ENCODE data around the gene NUTF2.
"Not testable (repeated sequence)": the region's sequence is repeated elsewhere in the genome, so short reads cannot be mapped to it uniquely, and the experiment has no call there.

Gene NUTF2

DNA sequence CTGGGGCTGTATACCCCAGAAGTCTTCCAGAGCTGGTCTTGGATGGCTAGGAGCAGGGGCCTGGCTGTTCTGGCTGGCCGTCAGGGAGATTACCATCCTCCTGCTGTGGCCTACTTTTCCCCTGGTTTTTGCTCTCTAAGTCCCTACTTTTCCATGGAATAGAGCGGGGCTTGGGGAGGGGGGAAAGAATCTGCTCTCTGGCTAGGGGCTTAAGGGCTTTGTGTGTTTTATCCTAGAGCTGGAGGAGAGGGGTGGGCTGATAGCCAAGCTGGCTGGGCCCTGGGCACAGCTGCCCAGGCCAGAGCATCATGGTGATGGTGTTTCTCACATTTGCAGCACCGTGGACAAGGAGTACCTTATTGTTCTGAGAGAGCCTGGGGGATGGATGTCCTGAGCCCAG is 41.6 kb downstream of the NUTF2 start:
- no peak for DNase-seq

DNA sequence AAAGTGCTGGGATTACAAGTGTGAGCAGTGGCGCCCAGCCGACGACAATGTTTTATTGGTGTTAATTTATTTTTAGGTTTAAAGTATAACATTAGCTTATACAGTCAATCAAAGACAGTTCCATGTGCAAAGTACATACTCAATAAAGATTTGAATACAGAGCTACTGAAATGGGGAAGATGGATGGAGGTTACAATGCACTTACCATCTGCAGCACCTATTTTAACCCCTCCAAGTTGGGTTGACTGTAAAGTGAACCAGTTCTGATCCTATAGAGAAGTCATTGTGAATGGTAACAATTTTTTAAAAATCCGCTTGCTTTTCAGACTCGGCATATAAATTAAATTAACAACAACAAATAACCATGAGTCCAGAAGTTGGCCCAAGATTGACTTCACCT is 45.6 kb downstream of the NUTF2 start:
- no peak for DNase-seq

DNA sequence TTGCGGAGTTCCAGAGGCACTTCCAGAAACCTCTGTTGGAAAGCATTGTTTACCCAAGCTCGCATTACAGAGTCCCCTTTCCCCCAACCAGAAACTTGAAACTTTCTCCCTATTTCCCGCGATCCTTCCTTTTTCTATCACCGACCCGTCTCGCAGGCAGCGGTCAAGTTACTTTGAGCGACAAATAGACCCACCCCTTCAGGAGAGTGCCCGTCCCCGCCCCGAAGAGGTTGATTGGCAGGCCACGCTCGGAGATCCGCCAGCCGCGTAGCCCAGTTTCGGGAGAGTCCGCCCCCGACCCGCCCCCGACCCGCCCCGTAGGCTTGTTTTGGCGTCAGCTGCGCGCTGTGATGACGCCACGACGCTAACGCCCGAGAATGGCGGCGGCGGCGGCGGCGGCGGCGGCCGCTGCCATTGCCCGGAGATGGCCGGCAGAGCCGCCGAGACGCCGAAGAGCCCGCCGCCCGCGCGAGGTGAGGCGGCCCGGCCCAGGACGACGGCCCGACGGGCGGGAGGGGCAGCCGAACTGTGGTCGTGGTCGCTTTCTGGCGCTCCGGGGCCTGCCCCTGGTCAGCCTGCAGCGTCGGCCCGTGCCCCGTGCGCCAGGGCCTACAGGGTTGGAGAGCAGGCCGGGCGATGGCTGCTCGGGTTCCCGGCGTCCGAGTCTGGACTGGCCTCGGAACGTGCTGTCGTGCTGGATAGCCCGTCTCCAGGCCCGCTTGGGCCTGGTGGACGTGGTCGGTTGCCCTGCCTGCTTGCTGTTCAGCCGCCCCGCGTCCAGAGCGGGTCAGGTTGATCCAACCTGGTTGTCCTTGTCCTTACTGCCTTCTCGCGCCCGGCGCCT is 46.4 kb downstream of the NUTF2 start, which contains the start of gene PSKH1:
PSKH1 (plus strand) TSS at position 356 of the 844 bp plus-strand sequence. CDS start 15,496 bp downstream, outside the sequence.
- DNase-seq: peak; percentile 95

DNA sequence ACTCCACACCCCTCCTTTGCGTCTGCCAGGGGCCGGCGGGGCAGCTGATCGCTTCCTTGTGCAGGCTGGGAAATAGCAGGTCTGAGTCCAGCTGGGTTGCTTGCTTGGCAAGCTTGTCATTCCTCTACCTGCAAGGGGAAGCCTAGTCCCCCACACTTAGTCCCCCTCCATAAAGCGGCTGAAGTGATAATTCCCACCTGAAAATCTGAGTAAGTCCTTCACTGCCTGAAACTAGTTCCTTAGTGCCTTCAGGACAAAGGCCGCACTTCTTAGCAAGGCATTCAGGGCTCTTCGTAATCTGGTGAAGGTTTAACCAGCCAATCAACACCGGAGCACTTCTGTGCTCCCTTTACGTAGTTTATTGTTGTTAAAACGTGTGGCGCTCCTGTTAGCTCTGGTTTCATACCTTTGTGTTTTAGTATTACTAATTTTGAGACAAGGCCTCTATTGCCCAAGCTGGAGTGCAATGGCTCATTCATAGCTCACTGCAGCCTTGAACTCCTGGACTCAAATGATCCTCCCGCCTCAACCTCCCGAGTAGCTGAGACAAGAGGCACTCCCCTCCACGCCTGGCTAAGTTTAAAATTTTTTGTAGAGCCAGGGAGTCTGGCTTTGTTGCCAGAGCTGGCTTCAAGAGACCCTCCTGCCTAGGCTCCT is 47.1 kb downstream of the NUTF2 start:
- no peak for DNase-seq

GRCh38 chr16:67897231-67897630 is 50.5 kb downstream of the NUTF2 start:
- DNase-seq: no peak

DNA sequence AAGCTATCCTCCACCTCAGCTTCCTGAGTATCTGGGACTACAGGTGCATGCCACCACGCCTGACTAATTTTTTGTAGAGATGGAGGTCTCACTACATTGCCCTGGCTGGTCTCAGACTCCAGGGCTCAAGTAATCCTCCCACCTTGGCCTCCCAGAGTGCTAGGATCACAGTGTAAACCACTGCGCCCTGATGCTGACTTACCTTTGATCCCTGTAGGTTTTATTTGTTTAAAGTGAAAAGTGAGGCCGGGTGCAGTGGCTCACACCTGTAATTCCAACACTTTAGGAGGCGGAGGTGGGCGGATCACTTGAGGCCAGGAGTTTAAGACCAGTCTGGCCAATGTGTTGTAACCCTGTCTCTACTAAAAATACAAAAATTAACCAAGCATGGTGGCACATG is 55.0 kb downstream of the NUTF2 start:
- DNase-seq: no peak

- DNase-seq: no peak
These were observed 56.1 kb downstream of the NUTF2 start for GRCh38 chr16:67902831-67903230.

- no peak for DNase-seq
These were observed 60.9 kb downstream of the NUTF2 start for GRCh38 chr16:67907397-67908180.

- no peak for DNase-seq
These were observed 62.5 kb downstream of the NUTF2 start for GRCh38 chr16:67909056-67909742.

DNA sequence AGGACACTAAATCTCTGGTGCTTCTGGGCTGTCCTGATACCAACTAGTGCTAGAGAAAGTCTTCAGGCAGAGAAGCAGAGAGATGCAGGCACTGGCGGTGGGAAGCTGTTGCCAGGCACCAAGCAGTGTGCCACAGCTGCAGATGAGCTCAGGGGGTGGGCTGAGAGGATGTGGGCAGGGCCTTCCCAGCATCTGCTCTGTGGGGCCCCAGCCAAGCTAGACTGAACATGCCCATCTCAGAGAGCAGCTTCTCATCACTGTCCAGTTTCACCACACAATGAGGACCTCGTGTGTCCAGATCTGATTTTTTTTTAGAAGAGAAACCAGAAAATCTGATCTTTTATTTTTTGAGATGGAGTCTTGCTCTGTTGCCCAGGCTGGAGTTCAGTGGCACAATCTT is 63.4 kb downstream of the NUTF2 start:
- peak; percentile 17 for DNase-seq

- DNase-seq: no peak
These were observed 68.2 kb downstream of the NUTF2 start for GRCh38 chr16:67914758-67915495.

- not testable (repeated sequence) for DNase-seq
These were observed 68.7 kb downstream of the NUTF2 start for GRCh38 chr16:67915496-67915769.

DNA sequence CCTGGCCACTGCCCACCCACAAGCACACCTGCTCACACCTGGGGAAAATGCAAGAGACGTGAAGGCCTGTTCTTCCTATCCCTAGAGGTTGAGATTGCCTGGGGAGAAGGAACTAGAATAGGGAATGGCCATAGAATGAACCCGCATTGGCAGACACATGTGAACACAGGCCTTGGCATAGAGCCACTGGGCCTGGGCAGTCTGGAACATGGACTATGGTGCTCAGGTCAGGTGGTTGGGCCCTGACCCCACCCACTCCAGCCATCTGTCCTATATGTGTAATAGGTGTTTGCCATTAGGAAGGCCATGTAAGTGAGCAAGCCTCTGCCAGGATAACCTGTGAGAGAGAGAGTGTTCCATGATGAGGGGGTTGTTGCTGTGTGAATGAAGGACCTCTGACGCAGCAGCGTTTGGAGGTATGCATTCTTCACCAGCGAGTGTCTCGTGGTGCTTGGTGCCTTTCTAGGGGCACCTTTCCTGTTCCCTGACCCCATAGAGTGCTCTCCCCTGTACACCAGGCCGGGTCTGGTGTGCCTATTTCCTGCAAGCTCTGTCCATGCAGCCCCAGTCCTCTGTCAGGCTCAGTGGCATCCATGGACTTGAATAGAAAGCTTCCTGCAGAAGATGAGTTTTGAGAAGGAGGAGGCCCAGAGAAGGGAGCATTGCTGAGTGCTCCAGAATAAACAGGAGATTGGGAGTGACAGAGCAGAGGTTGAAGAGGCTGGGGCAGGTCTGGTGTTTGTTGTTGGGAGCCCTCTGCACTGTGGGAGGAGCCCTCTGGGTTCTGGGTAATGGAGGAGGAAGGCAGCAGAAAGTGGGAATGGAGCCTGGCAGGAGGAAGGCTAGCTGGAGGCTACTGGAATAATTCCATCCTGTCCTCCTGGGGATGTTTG is 69.3 kb downstream of the NUTF2 start:
- no peak for DNase-seq

DNA sequence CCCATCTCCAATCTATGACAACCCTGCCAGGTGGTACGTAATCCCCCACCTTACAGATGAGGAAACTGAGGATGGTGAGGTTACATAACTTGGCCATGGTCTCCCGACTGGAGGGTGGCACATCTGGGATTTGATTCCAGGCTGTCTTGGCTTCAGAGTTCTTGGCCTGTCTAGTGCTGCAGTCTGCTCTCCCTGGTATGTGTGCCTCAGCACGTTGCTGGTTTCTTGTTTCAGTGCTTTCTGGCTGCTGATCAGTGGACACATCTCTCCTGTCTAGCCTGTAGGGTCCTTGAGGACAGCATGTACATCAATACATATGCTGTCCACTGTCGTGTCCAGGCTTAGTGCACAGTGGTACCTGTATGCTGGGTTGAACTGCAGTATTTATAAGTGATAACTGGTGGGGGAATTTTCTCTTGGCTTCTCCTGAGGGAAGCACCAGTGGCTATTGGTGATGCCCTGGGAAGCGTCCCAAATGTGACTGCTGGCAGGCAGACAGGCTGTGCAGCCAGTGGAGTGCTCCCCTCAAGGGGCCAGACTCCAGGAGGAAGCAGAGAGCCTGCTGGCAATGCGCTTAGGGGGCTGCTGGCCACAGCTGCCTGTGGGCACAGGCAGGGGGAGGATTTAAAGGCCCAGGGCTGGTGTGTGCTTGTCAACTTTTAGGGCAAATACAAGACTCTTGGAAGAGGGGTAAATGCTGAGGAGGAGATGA is 70.6 kb downstream of the NUTF2 start:
- no peak for DNase-seq

- peak; percentile 83 for DNase-seq
These were observed 71.1 kb downstream of the NUTF2 start for GRCh38 chr16:67917852-67918236.

- no peak for DNase-seq
These were observed 73.0 kb downstream of the NUTF2 start for GRCh38 chr16:67919622-67920221.
